ENCODE measurements around the gene INSYN2A.

DNA sequence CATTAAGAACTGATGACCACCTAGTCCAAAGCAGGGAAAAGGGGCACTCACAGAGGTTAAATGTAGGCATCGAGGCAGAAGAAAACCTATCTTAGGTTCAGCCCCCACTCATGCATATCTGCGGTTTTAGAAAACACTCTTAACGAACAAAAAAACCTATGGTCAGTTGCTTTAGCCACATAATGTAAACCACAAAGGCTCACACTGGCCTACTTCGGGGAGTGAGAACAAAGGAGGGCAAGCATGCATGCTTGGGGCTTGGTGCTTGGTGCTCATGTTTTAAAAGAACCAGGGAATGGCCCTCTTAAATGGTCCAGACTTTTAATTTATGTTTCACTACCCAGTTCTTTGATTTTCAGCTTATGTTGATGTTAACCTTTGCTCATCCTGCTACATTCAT lies 14.2 kb downstream of the INSYN2A start:
- TF ChIP-seq, protein P1, sequence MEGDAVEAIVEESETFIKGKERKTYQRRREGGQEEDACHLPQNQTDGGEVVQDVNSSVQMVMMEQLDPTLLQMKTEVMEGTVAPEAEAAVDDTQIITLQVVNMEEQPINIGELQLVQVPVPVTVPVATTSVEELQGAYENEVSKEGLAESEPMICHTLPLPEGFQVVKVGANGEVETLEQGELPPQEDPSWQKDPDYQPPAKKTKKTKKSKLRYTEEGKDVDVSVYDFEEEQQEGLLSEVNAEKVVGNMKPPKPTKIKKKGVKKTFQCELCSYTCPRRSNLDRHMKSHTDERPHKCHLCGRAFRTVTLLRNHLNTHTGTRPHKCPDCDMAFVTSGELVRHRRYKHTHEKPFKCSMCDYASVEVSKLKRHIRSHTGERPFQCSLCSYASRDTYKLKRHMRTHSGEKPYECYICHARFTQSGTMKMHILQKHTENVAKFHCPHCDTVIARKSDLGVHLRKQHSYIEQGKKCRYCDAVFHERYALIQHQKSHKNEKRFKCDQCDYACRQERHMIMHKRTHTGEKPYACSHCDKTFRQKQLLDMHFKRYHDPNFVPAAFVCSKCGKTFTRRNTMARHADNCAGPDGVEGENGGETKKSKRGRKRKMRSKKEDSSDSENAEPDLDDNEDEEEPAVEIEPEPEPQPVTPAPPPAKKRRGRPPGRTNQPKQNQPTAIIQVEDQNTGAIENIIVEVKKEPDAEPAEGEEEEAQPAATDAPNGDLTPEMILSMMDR (IDR thresholded peaks at IDR 0.05) = no peak
- no peak for TF ChIP-seq POLR2A (IDR thresholded peaks at IDR 0.05)
